Transverse colon (tissue), 4 donors: Measurements from ENCODE around the gene RASSF1. TPM values are rescaled to one million over a fixed set of nuclear protein-coding genes. Genes with fewer than 3 reads are reported as not detected.
A peak's percentile ranks its signal among the peaks of the same experiment; 100 is the strongest.

Experiments used
- DNase-seq: peaks from one replicate; pipeline ENCODE4 v3.0.0-alpha.2; 2019
- H3K27ac ChIP-seq, 4 donors: fragments of 200-600 bp; sonication (generic); 2 replicates each; pipeline ENCODE4 v1.5.1; 2016 to 2018; ENCODE audit warnings: inconsistent platforms in 4 of 4
- H3K27me3 ChIP-seq: fragments of 200-600 bp; sonication (generic); 2 replicates; pipeline ENCODE4 v1.5.1; 2017; ENCODE audit warnings: inconsistent platforms
- H3K36me3 ChIP-seq, 4 donors: fragments of 200-600 bp; sonication (generic); 2 replicates each; pipeline ENCODE4 v1.5.1; 2017 to 2019; ENCODE audit warnings: inconsistent platforms in 4 of 4
- H3K4me1 ChIP-seq, 4 donors: fragments of 200-600 bp; sonication (generic); 2 replicates each; pipeline ENCODE4 v1.5.1; 2017 to 2020; ENCODE audit warnings: inconsistent platforms in 4 of 4
- H3K4me3 ChIP-seq, 4 donors: fragments of 200-600 bp; sonication (generic); 1 replicate in 1 of 4; 2 replicates in 3 of 4; pipeline versions ENCODE4 v1.5.1 to v1.6.1; 2017 to 2019; ENCODE audit warnings: inconsistent platforms in 4 of 4
- H3K9me3 ChIP-seq, 2 donors: fragments of 200-600 bp; sonication (generic); 2 replicates each; pipeline ENCODE4 v1.5.1; 2017 to 2019; ENCODE audit warnings: inconsistent platforms in 2 of 2
- CTCF ChIP-seq, 5 experiments: fragments of 200-600 bp in 3 of 5; fragments of 450-650 bp in 2 of 5; sonication (generic) in 3 of 5; IDR thresholded peaks; 1 replicate in 2 of 5; 2 replicates in 3 of 5; pipeline ENCODE4 v1.5.1; 2016 to 2017; ENCODE audit warnings: antibody characterized with exemption in 5 of 5, inconsistent platforms in 3 of 5, mild to moderate bottlenecking in 2 of 5, moderate library complexity in 1 of 5
- EP300 ChIP-seq: sonication (generic); formaldehyde crosslinking; IDR thresholded peaks from one replicate; pipeline ENCODE4 v1.6.1; 2017; ENCODE audit warnings: antibody characterized with exemption, low read depth
- POLR2A ChIP-seq: fragments of 450-650 bp; IDR thresholded peaks from one replicate; pipeline ENCODE4 v1.6.1; 2016; ENCODE audit warnings: antibody characterized with exemption, mild to moderate bottlenecking, moderate library complexity
- POLR2AphosphoS5 ChIP-seq, 3 donors: sonication (generic); formaldehyde crosslinking; IDR thresholded peaks; one replicate each; pipeline ENCODE4 v1.6.1; 2016; ENCODE audit warnings: antibody characterized with exemption in 3 of 3
- WGBS, 2 donors: methylation state at CpG; one replicate each; pipeline ENCODE4 v1.1.5; 2018; ENCODE audit warnings: low coverage in 1 of 2; 5-methylcytosine and 5-hydroxymethylcytosine counted together
- in situ Hi-C, 4 donors: fragments of 200-750 bp; cut with MboI; loops; one replicate each; pipeline versions ENCODE4 v1.15.0 to v1.15.1; 2017; ENCODE audit warnings: low sequenced_read_pairs in 3 of 4, low pct_ligation_motif_present in 1 of 4, low pct_unique_long_range_greater_than_20kb in 1 of 4
- intact Hi-C: fragments of 100-400 bp; cut with DNase I; formaldehyde crosslinking; loops from one replicate; pipeline ENCODE4 v1.15.1; 2023; ENCODE audit warnings: low total_unique reads
- total RNA-seq, 4 donors: library from RNA; depleted of rRNA; stranded (reverse); fragments of >200 nt; gene quantifications; one replicate each; pipeline ENCODE4 v1.1.0, GENCODE V29; 2016

The RASSF1 gene
- total RNA-seq, 4 donors from 2014 or later = 9.8 to 29.2 (median 21.7) TPM

- intact Hi-C loops = no loop called here
- H3K4me1 ChIP-seq = peaks cover 15 to 35% (median 32%) of the 10 kb centered on the region in 4 donors
- 45% methylated on average over 12 of the region's 12 CpGs; no CpG with 5 or more reads in 1 of the 2 donors for whole genome bisulfite sequencing, 2 donors
- in situ Hi-C loops = no loop called here
- no peaks in the 10 kb centered on the region for H3K36me3 ChIP-seq
- no peak for DNase-seq
- TF ChIP-seq POLR2A (no peak), EP300 (no peak), CTCF (IDR thresholded peaks at IDR 0.05) (no peak), POLR2AphosphoS5 (IDR thresholded peaks at IDR 0.05) (no peak)
- H3K27me3 ChIP-seq = no peaks in the 10 kb centered on the region
- peak overlapping the region; percentile 90 to 96 (median 92) for H3K27ac ChIP-seq
- H3K4me3 ChIP-seq = peak overlapping the region; percentile 7 to 51 (median 34)
- no peaks in the 10 kb centered on the region for H3K9me3 ChIP-seq
Observed at GRCh38 chr3:50299929-50300680, 40.5 kb downstream of the RASSF1 start.

DNA sequence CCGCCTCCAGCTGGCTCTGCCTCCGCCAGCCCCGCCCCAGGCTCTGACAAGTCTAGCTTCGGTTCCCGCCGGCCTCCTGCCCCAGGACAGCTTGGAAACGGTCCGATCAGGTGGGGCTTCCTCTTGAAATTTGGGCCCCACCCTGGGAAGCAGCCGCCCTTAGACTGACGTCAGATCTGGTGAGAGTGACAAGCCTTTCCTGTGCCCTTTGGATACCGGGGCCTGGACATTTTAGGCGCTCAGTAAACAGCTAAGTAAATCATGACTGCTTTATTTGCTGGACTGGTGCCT is 41.1 kb downstream of the RASSF1 start:
- Histone ChIP-seq H3K9me3 (no peaks in the 10 kb centered on the region), H3K4me1 (peaks cover 15 to 35% (median 32%) of the 10 kb centered on the region in 4 donors), H3K4me3 (peak overlapping the region; percentile 7 to 51 (median 34)), H3K27me3 (no peaks in the 10 kb centered on the region), H3K36me3 (no peaks in the 10 kb centered on the region), H3K27ac (peak overlapping the region; percentile 90 to 96 (median 92))
- TF ChIP-seq CTCF (IDR thresholded peaks at IDR 0.05) = no peak
- peak in 2 of 3 donors; percentile 36 to 63 for TF ChIP-seq POLR2AphosphoS5 (IDR thresholded peaks at IDR 0.05)
- TF ChIP-seq POLR2A = no peak
- peak; percentile 12 for TF ChIP-seq EP300
- intact Hi-C loops = no loop called here
- in situ Hi-C loops = no loop called here
- 2% methylated on average over 12 of the region's 12 CpGs; no CpG with 5 or more reads in 1 of the 2 donors for WGBS, 2 donors
- no peak for DNase-seq

DNA sequence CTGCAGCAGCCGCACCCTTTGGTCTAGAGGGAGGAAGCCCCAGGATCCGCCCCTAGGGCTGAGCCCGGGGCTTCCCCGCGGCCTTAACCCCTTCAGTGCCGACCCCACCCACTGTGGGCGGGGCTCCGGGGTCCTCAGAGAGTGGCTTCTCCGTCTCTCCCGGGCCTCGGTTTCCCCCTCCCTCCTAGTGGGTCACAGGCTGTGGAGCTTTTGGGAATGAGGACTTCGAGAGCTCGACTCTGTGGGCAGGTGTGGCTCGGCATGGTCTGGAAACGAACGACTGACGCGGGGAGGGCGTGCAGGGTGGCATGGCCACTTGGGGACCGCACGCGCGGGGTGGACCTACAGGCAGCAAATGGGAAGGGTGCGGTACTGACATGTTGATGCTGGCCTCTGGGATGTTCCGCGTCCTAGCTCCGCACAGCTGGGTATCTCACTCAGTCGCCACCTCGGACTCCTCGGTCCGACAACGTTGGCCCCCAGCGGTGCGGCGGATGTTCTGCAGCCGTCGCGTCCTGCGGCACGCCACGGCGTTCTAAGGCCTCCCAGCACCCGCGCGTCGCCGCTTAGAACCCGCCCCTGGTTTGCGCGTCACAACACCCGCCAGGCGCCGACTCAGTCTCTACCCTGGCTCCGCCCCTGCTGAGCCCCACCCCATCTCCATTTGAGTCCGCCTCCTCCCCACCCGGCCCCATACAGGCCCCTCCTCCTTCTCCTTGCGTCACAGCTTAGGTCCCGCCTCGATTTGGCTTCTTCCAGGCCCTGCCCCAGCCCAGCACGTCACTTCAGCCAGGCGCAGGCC is 41.6 kb downstream of the RASSF1 start, which contains the start of the genes HYAL3 and NAA80:
TSS of gene HYAL3 (minus strand) at position 570 of the 802 bp plus-strand sequence. CDS start 3,803 bp downstream, outside the sequence.
TSS of gene NAA80 (minus strand) at position 570 of the 802 bp plus-strand sequence. CDS start 1,942 bp downstream, outside the sequence.
- DNase-seq = peak; percentile 100
- Histone ChIP-seq H3K27me3 (no peaks in the 10 kb centered on the region), H3K9me3 (no peaks in the 10 kb centered on the region), H3K4me1 (peaks cover 15 to 35% (median 32%) of the 10 kb centered on the region in 4 donors), H3K27ac (peak within 1 kb of the TSS; percentile 90 to 96 (median 94)), H3K36me3 (no peaks in the 10 kb centered on the region), H3K4me3 (peak within 1 kb of the TSS; percentile 39 to 84 (median 44))
- in situ Hi-C loops = no loop called here
- peak; percentile 27 to 89 (median 39) for TF ChIP-seq CTCF (IDR thresholded peaks at IDR 0.05)
- TF ChIP-seq POLR2A = peak; percentile 96
- TF ChIP-seq POLR2AphosphoS5 (IDR thresholded peaks at IDR 0.05) = peak; percentile 97 to 98 (median 97)
- TF ChIP-seq EP300 = no peak
- 0% methylated on average over 34 of the region's 61 CpGs; no CpG with 5 or more reads in 1 of the 2 donors for WGBS, 2 donors
- intact Hi-C loops = no loop called here
